Prostate gland (tissue), 2 donors: ENCODE measurements around the gene ELN. TPM values are rescaled to one million over a fixed set of nuclear protein-coding genes. Genes with fewer than 3 reads are reported as not detected.

Experiments
- DNase-seq: peaks from one replicate; pipeline ENCODE4 v3.0.0-alpha.2; 2019; ENCODE audit warnings: low spot score
- H3K27ac ChIP-seq, 2 donors: fragments of 200-600 bp; sonication (generic); 2 replicates each; pipeline ENCODE4 v1.5.1; 2017 to 2019
- H3K27me3 ChIP-seq: fragments of 200-600 bp; sonication (generic); replicated peaks from 2 replicates; pipeline ENCODE4 v1.5.1; 2019; ENCODE audit not compliant: insufficient read depth
- H3K36me3 ChIP-seq, 2 donors: fragments of 200-600 bp; sonication (generic); 1 replicate in 1 of 2; 2 replicates in 1 of 2; pipeline versions ENCODE4 v1.5.1 to v1.8.1; 2017 to 2019
- H3K4me1 ChIP-seq: fragments of 200-600 bp; sonication (generic); replicated peaks from 2 replicates; pipeline ENCODE4 v1.5.1; 2019
- H3K4me3 ChIP-seq, 2 donors: fragments of 200-600 bp; sonication (generic); 2 replicates each; pipeline ENCODE4 v1.5.1; 2017 to 2019
- H3K9me3 ChIP-seq: fragments of 200-600 bp; sonication (generic); 2 replicates; pipeline ENCODE4 v1.5.1; 2017
- CTCF ChIP-seq, 4 experiments: fragments of 200-600 bp in 2 of 4; fragments of 450-650 bp in 2 of 4; sonication (generic) in 2 of 4; IDR thresholded peaks; 1 replicate in 3 of 4; 2 replicates in 1 of 4; pipeline ENCODE4 v1.5.1; 2016 to 2019; ENCODE audit warnings: antibody characterized with exemption in 4 of 4, mild to moderate bottlenecking in 2 of 4, moderate library complexity in 2 of 4
- POLR2A ChIP-seq: fragments of 450-650 bp; IDR thresholded peaks from one replicate; pipeline ENCODE4 v1.6.1; 2016; ENCODE audit warnings: antibody characterized with exemption, mild to moderate bottlenecking
- POLR2AphosphoS5 ChIP-seq: sonication (generic); formaldehyde crosslinking; IDR thresholded peaks from one replicate; pipeline ENCODE4 v1.6.1; 2017; ENCODE audit warnings: antibody characterized with exemption
- WGBS: methylation state at CpG from one replicate; pipeline ENCODE4 v1.1.5; 2018; 5-methylcytosine and 5-hydroxymethylcytosine counted together
- intact Hi-C: fragments of 100-400 bp; cut with DNase I; formaldehyde crosslinking; loops from one replicate; pipeline ENCODE4 v1.14.2; 2022
- total RNA-seq, 2 donors: library from RNA; depleted of rRNA; stranded (reverse); fragments of >200 nt; gene quantifications; one replicate each; pipeline ENCODE4 v1.1.0, GENCODE V29; 2016

ELN gene
- total RNA-seq, 2 donors from 2014 or later, result 34.7 to 93.4 TPM

DNA sequence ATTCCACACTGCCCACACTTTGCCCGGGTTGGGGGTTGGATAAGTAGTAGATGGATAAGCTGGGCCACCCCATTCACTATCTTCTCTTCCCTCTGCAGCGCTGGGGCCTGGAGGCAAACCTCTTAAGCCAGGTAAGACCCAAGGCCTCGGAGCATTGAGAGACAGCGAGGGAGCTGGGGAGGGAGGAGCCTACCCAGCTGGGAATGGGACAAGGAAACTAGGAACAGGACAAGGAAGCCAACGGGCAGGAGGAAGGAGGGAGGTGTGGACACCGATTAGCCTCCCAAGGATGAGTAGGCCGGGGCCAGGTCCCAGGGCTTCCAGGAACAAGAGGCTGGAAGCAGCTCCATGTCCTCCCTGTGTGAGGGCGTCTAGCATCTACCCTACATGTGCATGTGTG, 9.6 kb downstream of the ELN start:
- Histone ChIP-seq H3K4me1 (peaks cover 5% of the 10 kb centered on the region), H3K9me3 (no peaks in the 10 kb centered on the region), H3K36me3 (no peaks in the 10 kb centered on the region), H3K27ac (peak overlapping the region in 1 of 2 donors; percentile 4), H3K27me3 (no peaks in the 10 kb centered on the region), H3K4me3 (no peak overlapping the region)
- intact Hi-C loops, result no loop called here
- no peak for DNase-seq
- TF ChIP-seq POLR2A, result no peak
- TF ChIP-seq POLR2AphosphoS5, result no peak
- TF ChIP-seq CTCF (IDR thresholded peaks at IDR 0.05), result no peak
- 79% methylated on average over 8 of the region's 8 CpGs for WGBS

DNA sequence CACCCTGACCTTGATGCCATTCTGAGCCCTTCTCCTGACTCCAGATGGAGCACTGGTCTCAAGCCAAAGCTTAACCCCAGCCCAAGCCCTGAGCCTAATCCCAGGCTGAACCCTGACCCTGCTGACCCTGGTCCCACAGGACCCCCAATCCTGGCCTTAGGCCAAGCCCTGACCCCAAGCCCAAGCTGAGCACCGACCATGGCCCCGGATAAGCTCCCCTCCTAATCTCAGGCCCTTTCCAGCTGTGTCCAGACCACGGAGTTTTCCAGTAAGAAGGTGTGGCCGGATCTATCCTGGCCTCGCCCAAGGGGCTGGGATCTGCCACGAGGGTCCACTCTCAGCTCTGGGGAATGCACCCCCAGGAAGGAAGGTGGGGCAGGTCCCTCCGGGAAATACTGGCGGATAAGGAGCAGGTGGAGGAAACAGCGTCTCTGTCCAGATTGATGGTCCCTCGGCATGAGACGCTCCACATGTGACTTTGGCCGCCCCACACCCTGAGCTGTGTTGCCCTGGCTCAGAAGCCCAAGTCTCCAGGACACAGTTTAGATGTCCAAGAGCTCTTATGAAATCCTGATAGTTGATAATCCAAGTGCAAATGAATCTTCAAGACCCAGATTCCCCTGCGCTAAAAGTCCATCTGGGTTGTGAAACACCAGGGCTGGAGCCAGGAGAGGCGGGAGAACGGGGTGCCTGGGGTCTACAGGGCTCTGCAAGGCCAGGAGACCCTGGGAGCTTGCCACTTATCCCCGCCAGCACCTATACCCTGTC, 10.4 kb downstream of the ELN start:
- TF ChIP-seq POLR2AphosphoS5 (peak; percentile 33), CTCF (IDR thresholded peaks at IDR 0.05) (no peak), POLR2A (no peak)
- peak overlapping the region; percentile 4 to 51 for H3K27ac ChIP-seq
- no peak overlapping the region for H3K4me3 ChIP-seq
- no peaks in the 10 kb centered on the region for H3K36me3 ChIP-seq
- no peaks in the 10 kb centered on the region for H3K9me3 ChIP-seq
- no peak for DNase-seq
- H3K4me1 ChIP-seq, result peaks cover 8% of the 10 kb centered on the region
- no peaks in the 10 kb centered on the region for H3K27me3 ChIP-seq
- WGBS, result 77% methylated on average over 16 of the region's 16 CpGs
- intact Hi-C loops, result no loop called here

GRCh38 chr7:74039337-74039736, 11.4 kb downstream of the ELN start:
- Histone ChIP-seq H3K4me1 (peaks cover 10% of the 10 kb centered on the region), H3K27me3 (no peaks in the 10 kb centered on the region), H3K36me3 (no peaks in the 10 kb centered on the region), H3K27ac (peak overlapping the region; percentile 4 to 51), H3K9me3 (no peaks in the 10 kb centered on the region), H3K4me3 (no peak overlapping the region)
- intact Hi-C loops, result no loop called here
- 52% methylated on average over 9 of the region's 11 CpGs for WGBS
- DNase-seq, result peak; percentile 67
- TF ChIP-seq CTCF (IDR thresholded peaks at IDR 0.05) (no peak), POLR2AphosphoS5 (peak; percentile 74), POLR2A (no peak)

DNA sequence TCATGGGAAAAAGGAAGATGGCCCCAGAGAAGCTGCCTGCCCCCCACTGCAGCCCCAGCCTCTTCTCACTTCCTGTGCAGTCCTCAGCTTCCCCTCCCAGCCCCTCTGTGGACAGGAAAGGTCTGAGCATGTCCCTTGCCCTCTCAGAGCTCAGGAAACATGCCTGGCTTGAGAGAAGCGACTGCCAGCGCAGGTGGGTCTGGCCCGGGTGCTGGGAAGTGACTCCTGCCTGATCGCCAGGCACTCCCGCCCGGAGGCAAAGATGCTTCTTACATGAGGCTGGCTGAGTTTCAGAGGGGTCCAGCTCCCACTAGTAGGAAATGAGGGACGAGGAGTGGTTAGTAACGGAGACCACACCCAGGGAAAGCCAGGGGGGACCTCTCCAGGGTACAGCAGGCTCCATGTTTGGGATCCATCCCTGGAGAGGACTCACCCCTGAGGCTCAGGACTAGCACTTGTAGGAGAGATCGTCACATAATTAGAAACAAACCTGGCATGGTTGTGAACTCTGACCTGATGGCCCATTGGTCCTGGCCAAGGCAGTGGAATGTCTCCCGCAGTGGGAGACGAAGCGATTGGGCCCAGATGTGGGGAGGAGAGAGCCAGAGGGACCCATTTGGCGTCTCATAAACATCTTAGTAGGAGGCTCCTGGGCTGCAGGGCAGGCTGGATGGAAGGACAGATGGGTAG, 12.3 kb downstream of the ELN start:
- intact Hi-C loops, result no loop called here
- H3K4me1 ChIP-seq, result peaks cover 10% of the 10 kb centered on the region
- H3K36me3 ChIP-seq, result no peaks in the 10 kb centered on the region

More for the DNA sequence above, 12.3 kb downstream of the ELN start:
- DNase-seq, result no peak
- no peak for TF ChIP-seq POLR2A
- no peak for TF ChIP-seq POLR2AphosphoS5
- no peak for TF ChIP-seq CTCF (IDR thresholded peaks at IDR 0.05)
- Histone ChIP-seq H3K9me3 (no peaks in the 10 kb centered on the region), H3K4me3 (no peak overlapping the region), H3K27me3 (no peaks in the 10 kb centered on the region), H3K27ac (no peak overlapping the region)
- 63% methylated on average over 13 of the region's 13 CpGs for WGBS
